ENCODE measurements around the gene EPHB6.

Gene EPHB6

GRCh38 chr7:142898377-142899170, 43.7 kb downstream of the EPHB6 start:
- DNase-seq (ENCODE audit: low read depth): no peak

GRCh38 chr7:142899661-142900060, 44.8 kb downstream of the EPHB6 start:
- DNase-seq (ENCODE audit: low read depth): no peak

GRCh38 chr7:142901426-142902259, 46.8 kb downstream of the EPHB6 start:
- no peak for DNase-seq (ENCODE audit: low read depth)

DNA sequence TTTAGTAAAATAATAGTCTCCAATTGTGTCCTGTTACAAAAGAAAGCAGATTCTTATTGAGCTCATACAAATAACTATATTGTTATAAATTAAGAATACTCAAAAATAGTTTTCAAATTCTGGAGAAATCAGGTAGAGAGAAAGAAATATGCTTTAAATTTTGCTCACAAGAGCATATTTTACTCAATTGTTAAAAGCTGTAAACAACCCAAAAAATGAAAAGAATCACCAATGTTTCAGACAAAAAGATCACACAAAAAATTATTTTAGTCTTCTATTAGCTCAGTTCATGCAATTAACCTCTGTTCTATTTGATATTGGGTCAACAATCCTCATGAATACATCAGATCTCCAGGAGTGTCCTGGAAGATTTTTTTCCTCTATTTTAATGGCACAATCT, 49.3 kb downstream of the EPHB6 start:
- no peak for DNase-seq (ENCODE audit: low read depth)

- no peak for DNase-seq (ENCODE audit: low read depth)
Measured at GRCh38 chr7:142905759-142906158, 50.9 kb downstream of the EPHB6 start.

DNA sequence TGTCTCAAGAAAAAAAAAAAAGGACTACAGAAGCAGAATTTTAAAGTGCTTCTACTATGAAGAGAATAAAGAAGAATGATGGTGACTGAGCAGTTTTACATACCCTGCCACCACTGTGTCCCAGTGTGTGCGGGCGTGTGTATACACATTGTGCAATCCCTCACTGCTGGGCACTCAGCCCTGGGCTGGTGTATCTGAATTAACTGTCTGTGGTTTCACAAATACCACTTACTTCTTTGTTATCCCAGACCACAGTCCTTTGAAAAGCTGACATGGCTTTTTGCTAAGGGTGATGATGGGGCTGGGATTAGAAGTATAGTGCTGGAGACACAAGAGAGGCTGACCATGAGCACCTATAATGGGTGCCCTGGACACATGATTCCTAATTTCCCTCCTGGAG, 51.8 kb downstream of the EPHB6 start:
- no peak for DNase-seq (ENCODE audit: low read depth)

- DNase-seq (ENCODE audit: low read depth): no peak
Measured at GRCh38 chr7:142908290-142908689, 53.4 kb downstream of the EPHB6 start.

GRCh38 chr7:142908921-142909890, 54.3 kb downstream of the EPHB6 start:
- DNase-seq (ENCODE audit: low read depth): no peak

DNA sequence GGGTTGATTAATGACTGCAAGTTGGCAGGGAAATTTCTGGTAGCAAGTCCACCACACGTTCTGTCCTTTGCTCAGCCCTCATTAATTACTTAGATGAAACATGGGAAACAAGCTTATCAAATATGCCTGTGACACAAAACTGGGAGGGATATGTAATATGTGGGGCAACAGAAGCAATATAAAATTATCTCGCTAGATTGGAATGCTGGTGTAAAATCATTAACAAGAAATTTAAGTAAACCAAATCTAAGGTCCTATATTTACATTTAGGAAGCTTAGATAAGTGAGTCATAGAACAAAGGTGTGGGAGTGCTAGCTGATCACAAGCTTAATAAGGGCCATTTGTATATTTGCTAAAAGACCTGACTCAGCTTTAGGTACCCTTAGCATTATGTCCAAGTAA, 55.2 kb downstream of the EPHB6 start:
- no peak for DNase-seq (ENCODE audit: low read depth)

DNA sequence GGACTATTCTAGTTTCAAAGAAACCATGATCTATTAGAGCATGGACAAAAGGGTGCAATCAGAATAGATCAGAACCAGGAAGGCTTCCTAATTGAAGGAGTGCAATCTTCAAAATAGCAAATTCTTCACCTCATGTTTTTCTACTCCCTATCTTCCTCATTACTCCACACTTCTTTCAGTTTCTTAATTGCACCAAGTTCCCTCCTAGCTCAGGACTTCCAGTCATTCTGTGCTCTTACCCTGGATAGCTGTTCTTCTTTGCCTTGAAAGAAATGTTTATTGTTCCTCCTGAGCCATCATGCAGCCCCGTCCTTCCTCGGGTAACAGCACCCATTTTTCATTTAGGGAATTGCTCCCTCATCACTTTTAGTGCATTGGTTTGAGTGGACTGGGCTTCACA, 55.6 kb downstream of the EPHB6 start:
- DNase-seq (ENCODE audit: low read depth): no peak

- DNase-seq (ENCODE audit: low read depth): no peak
Measured at GRCh38 chr7:142913051-142913450, 58.2 kb downstream of the EPHB6 start.

DNA sequence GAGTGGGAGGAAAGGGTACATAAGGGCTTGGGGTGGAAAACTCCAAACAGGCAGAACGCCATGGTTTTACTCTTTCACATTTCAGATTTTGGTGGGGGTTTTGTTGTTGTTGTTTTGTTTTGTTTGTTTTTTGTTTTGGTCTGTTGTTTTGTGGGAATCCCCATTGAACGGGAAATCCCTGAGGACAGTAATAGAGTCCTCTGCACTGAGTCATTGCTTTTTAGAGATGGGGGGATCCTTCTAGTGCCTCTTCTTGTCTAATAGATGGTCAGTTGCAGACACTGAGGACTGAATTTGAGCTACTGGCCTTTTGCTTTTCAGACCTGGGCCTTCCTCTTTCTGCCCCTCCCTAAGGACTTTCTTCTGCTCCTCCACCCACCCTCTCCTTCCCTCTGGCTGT, 58.7 kb downstream of the EPHB6 start:
- no peak for DNase-seq (ENCODE audit: low read depth)

- no peak for DNase-seq (ENCODE audit: low read depth)
Measured at GRCh38 chr7:142914121-142914520, 59.2 kb downstream of the EPHB6 start.

DNA sequence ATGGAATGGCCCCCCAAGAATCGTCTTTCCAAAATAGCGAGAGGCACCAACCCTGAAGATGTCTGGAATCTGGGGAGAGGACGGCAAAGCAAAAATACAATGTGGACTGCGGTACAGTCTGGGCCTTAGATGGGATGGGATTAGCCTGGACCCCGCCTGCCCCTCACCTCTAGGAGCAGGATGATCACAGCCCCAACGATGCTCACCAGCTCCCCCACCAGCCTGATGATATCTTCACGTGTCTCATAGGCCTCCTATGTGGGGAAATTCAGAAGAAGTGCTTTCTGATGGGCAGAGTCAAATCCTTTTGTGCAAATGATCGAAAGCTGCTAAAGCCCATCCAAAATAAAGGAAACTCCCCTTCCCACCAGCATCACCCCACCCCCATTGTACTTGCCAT, 60.4 kb downstream of the EPHB6 start:
- DNase-seq (ENCODE audit: low read depth): no peak

GRCh38 chr7:142916508-142916907, 61.6 kb downstream of the EPHB6 start:
- no peak for DNase-seq (ENCODE audit: low read depth)

DNA sequence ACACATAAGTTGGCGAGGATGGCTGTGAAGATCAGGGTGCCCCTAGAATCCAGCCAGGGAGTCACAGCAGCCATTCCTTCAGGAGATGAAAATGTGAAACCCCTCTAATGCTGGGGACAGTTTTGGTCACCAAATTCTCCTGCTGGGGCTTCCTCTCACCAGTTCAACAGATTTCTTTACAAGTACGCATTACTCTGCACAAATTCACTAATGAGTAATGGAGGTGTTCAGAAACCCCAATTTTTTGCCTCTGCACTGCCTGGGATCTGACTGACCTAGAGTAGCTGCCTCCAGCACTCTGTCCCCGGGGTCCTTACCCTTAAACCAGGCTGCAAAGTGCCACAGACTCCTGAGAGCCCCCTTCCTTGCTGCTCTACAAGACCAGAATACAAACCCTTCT, 62.6 kb downstream of the EPHB6 start:
- no peak for DNase-seq (ENCODE audit: low read depth)

- DNase-seq (ENCODE audit: low read depth): no peak
Measured at GRCh38 chr7:142918901-142919300, 64.0 kb downstream of the EPHB6 start.

GRCh38 chr7:142919656-142920055, 64.8 kb downstream of the EPHB6 start:
- DNase-seq (ENCODE audit: low read depth): no peak

Data from stimulated activated CD8-positive, alpha-beta memory T cell treated with anti-CD3 and anti-CD28 coated beads, Interleukin-12 subunit alpha, Interleukin-12 subunit beta, amount 100 ng/mL, for 4 hours (primary cell).